ENCODE measurements around the gene ZNF518B.
"Not testable (repeated sequence)": the region's sequence is repeated elsewhere in the genome, so short reads cannot be mapped to it uniquely, and the experiment has no call there.

Gene ZNF518B

DNA sequence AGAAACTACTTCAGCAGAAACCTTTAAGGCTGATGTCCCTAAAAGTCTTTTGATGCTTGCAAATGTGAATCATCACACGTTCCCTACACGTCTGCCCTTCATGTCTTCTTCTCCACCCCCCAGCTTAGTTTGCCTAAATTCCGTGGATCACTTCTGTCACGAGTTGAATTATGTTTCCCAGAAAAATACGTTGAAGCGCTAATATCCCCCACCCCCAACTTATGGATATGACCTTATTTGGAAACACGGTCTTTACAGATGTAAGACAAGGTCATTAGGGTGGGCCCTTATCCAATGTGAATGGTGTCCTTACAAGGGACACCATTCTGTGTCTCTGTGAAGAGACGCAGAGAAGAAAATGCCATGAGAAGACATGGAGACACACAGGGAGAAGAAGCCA, 2.1 kb upstream of the ZNF518B start:
- in situ Hi-C loops (cut with HindIII; ENCODE audit: low sequenced_read_pairs): no loop called here

DNA sequence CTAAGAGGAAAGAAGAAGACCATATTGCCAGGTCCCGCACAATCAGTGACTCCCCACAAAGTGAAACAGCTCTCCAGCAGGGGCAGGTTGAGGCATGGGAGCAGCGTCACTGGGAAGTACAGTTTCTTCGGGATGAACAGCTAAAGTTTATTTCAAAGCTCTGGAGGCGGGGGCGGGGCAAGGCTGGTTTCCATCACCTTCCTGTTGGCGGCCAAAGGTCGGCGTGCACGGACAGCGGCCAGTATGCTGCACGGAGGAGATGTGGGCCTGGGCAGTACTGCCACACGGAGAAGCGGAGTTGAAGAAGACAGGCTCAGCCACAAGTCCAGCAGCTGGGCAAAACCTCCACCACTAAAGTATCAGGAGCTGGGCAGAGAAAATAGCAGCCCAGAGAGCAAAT, 951 bp upstream of the ZNF518B start:
- in situ Hi-C loops (cut with HindIII; ENCODE audit: low sequenced_read_pairs): no loop called here

DNA sequence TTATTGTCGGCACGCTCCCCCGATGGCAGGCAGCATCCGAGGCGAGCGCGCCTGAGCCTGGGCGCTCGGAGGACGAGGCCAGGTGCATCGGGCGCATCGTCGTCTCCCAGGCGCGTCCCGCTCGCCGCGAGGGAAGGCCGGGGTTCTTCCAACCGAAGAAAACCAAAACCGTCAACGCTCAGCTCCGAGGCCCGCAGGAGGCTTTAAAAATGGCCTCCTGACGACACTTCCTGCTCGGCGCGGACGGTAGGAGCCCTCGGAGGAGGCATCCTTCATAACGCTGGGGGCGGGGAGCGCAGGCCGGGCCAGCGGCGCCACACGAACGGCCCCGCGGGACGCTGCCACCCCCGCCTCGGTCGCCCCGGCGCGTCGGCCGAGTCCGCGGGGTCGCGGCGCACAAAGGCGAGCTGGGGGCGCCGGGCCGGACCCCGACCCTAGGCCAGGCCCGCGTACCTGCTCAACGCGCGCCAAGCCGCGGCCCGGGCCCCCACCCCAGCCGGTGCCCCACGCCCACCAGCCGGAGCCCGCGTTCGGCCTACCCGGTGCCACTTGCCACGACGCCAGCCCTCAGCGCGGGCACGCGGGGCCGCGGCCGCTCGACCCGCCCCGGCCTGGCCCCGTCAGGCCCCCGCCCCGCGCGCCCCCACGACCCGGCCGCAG, 501 bp downstream of the ZNF518B start:
- in situ Hi-C loops (cut with HindIII; ENCODE audit: low sequenced_read_pairs): no loop called here

DNA sequence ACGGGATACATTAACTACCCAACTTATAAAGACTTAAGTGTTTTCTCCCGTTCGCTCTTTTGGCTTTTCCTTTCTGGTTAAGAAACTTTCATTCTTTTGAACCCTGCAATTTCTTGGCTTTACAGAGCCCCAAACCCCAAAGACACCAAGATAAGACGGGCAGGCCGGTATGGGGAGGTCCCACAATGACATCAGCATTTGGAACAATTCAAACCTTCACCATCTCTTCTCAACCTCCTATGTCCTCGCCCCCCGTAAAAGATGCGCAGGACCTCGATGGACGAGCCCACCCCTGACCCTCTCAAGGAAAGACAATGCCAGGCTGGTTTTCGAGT, 999 bp downstream of the ZNF518B start:
- in situ Hi-C loops (cut with HindIII; ENCODE audit: low sequenced_read_pairs): no loop called here

DNA sequence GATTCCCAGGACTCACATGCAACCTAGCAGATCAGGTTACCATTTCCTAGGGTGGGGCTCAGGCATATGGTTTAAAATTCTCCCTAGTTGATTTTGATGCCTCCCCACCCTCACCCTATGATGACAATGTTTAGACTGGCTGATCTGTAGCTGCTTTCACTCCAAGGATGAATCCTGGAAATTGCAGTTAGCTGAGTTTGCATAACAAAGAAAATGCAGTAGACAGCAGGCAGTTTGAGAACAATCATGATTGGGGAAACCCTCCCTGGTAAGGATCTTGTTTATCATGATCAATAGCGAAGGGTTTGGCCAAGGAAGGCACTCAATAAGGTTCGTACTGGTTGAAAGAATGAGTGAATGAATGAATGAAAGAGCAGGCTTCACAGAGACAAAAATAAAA, 2.1 kb downstream of the ZNF518B start:
- in situ Hi-C loops (cut with HindIII; ENCODE audit: low sequenced_read_pairs): no loop called here

DNA sequence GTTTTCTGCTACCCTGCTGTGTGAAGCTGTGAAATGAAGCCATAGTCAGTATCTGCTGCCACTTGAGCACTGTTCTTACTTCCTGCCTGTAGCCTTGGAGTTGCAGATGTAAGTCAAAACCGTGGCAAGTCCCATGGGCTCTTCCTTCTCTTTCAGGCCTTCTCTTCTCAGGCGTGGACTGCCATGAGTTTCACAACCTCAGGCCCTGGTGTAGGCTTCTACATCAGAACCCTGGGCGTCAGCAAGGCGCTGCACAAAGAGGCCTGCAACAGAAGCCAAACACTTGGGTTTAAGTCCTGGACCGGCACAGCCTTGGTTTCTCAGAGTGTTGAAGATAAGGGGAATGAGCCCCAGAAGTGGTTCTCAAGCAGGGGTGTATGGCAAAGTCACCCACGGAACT, 2.5 kb downstream of the ZNF518B start:
- in situ Hi-C loops (cut with HindIII; ENCODE audit: low sequenced_read_pairs): no loop called here

DNA sequence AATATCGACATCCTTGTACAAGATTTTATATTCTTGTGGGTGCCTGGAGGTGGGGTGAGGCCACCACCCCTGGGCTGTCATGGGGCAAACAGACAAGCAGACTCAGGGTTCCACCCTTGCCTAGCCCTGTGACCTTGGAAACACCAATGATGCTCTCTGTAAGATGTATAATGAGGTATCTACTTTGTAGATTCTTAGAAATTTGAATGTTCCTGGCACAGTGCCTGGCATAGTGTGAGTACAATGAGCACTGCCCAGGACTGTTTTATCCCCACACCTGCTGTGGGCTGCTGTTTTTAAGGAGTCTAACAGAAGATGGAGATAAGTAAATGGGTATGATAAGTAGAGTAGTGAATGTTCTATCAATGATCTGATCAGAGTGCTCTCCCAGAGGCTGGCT, 3.1 kb downstream of the ZNF518B start:
- in situ Hi-C loops (cut with HindIII; ENCODE audit: low sequenced_read_pairs): no loop called here

DNA sequence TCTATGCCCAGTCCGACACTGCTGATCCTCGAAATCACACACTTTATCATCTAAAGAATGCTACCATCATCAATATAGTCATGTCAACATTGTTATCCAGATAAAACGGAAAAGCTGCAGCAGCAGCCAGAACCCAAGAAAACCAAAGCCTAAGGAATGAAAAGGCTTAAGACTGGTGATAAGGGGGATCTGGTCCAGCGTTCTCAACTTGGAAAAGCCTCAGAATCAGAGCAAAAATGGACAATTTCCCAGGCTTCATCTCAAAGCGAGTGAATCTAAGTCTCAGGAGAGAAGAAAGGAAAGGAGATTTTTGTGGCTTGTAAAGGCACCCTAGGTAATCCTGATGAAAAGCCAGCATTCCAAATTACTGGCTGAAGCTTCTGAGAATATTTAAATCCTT, 8.2 kb downstream of the ZNF518B start:
- in situ Hi-C loops (cut with HindIII; ENCODE audit: low sequenced_read_pairs): no loop called here

DNA sequence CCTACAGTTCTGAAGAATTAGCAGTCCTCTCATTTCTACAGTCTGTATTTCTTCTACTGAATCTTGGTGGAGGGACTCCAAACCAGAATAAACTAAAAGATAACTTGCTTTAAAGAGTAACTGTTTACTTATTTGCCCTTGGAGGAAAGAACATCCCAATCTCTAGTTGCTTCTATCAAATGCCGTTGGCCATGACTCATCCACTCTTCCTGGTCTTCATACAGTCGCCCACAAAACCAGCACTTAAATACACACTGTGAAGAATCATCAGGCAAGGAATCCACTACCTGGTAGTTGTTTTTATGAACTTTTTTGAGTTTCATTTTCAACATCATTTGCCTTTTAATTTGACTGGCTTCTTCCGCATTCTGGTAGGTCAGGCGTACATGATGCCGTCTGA, 14.2 kb downstream of the ZNF518B start:
- in situ Hi-C loops (cut with HindIII; ENCODE audit: low sequenced_read_pairs): no loop called here

DNA sequence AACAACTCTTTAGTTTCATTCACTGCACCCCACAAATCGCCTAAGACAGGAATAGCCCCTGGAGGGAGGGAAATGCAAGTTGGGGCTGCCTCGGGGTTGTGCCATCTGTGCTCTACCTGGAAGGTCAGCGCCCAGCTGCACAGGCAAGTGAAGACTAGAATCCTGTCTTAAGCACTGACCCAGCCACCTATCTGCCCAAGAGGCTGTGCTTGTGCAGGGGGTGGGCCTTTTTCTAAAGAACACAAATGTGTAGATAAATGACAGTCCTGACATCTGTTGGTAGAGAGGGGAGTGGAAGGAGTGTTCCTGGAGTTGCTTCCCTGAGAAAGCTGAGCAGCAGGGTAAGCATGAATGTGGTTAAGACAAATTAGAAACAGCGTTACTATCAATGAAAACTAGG, 15.7 kb downstream of the ZNF518B start:
- in situ Hi-C loops (cut with HindIII; ENCODE audit: low sequenced_read_pairs): no loop called here

DNA sequence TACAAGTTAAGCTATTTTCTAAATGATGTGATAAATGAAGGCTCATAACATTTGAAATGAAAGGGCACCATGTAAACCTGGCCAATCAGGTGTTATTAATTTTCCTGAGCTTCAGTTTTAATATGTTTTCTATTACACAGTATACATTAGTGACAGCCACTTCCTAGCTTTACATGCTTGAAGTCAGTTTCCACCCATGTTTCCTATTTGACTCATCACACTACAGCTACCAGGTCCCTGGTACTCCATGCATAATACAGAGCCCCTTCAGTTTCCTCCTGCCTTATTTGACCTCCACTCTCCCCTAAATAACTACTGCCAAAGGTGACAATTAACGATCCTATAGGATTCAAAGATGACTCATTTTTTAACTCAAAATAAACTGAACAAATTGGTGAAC, 18.3 kb downstream of the ZNF518B start:
- in situ Hi-C loops (cut with HindIII; ENCODE audit: low sequenced_read_pairs): no loop called here

DNA sequence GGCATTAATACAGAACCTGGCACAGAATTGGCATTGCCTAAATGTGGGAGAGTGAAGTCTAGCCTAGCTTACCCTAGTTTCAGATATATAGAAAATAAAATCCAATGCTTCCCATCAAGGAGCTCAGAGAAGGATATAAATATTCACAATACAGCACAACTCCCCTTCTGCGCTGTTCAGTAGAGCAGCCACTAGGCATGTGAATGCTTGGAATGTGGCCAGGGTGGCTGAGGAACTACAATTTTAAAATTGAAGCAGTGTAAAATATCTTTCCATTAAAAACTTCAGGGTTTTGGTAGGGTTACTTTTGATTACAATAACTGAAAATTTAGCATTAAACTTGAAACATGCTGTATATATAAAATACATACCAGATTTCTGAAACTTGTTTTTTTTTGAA, 19.5 kb downstream of the ZNF518B start:
- in situ Hi-C loops (cut with HindIII; ENCODE audit: low sequenced_read_pairs): no loop called here

DNA sequence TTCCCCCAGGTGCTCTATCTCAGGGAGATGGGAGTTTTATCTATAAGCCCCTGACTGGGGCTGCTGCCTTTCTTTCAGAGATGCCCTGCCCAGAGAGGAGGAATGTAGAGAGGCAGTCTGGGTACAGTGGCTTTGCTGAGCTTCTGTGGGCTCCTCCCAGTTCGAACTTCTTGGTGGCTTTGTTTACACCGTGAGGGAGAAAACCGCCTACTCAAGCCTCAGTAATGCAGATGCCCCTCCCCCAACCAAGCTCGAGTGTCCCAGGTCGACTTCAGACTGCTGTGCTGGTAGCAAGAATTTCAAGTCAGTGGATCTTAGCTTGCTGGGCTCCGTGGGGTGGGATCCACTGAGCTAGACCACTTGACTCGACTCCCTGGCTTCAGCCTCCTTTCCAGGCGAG, 29.5 kb downstream of the ZNF518B start:
- in situ Hi-C loops (cut with HindIII; ENCODE audit: low sequenced_read_pairs): not testable (repeated sequence)

DNA sequence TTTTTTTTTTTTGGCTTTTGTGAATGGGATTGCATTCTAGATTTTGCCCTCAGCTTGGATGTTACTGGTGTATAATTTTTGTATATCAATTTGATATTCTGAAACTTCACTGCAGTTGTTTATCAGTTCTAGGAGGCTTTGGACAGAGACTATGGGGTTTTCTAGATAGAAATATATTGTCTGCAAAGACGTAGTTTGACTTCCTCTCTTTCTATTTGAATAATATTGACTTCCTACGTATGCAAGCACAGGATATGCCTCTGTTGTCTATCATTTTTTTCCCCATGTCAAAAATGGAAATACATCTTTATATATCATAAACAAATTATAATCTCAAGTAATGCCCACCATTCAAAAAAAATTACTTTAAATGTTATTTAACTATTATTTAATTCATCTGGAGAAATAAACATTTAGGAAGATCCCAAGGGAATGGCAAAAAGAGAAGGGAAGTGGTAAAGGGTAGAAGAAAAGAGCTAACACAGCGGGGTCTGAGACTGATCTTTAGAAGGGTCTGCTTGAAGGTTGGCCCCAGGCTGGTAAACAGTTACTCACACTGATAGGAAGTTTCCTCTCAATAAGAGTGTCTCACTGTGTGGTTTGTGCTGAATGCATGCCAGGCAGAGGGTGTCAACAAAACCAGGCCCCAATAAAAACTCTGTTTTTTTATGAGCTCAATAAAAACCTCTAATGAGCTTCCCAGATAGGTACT, 35.7 kb downstream of the ZNF518B start:
- in situ Hi-C loops (cut with HindIII; ENCODE audit: low sequenced_read_pairs): loop anchor here (25.0 kb wide), 1 partner anchor 259 kb away; no protein-coding TSS in a partner anchor

DNA sequence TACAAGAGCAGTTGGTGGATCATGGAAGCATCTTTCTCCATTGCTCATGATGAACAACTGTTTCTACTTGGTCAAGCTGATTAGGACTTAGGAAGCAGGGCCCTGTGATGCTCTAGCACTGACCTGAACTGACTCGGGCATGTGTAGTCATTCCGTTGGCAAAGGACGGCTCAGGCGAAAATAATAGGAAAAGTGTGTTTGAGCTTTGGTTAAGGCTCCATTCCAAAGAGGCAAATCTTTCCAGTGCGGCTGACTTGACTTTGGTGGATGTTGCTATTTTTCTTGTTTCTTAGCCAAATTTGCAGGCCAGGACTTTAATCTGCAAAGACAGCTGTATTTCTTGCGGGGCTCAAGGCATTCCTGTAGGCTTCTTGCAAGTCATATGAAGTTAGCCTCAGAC, 39.5 kb downstream of the ZNF518B start:
- in situ Hi-C loops (cut with HindIII; ENCODE audit: low sequenced_read_pairs): loop anchor here (25.0 kb wide), 1 partner anchor 255 kb away; no protein-coding TSS in a partner anchor

DNA sequence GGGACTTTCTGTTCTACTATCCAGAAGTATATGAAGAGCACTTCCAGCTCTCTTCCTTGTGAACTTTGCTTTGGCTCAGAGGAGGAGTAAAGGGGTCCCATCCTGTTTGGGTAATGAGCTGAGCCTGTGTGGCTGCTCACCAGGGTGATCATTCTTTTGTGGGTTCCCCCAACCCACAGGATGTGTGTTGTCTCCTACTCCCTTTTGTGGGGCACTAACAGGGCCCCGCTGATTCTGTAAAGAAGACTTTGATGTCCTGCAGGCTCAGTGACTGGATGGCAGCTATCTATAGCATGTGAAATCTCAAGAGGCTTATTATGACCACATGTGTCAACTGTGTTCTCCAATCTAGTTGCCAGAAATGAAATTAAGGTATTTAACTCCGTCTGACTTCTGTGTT, 40.8 kb downstream of the ZNF518B start:
- in situ Hi-C loops (cut with HindIII; ENCODE audit: low sequenced_read_pairs): loop anchor here (25.0 kb wide), 1 partner anchor 254 kb away; no protein-coding TSS in a partner anchor

DNA sequence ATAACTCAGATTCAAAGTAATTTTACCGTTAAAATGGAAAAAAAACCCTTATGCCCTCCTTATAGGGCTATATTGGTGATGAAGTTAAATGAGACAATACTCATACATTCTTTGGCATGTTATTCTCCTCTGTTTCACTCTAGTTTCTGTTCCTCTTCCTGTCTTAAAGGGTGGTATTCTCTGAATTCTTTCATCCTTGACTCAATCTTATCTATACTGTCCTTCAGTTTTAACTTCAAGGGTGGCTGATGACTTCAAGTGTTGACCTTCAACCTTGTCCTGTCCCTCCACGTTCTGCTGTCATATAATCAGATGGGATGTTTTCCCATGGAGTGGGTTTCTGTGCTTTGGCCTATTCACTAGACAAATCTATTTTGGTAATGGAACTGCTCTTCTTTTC, 44.0 kb downstream of the ZNF518B start:
- in situ Hi-C loops (cut with HindIII; ENCODE audit: low sequenced_read_pairs): loop anchor here (25.0 kb wide), 1 partner anchor 251 kb away; no protein-coding TSS in a partner anchor

DNA sequence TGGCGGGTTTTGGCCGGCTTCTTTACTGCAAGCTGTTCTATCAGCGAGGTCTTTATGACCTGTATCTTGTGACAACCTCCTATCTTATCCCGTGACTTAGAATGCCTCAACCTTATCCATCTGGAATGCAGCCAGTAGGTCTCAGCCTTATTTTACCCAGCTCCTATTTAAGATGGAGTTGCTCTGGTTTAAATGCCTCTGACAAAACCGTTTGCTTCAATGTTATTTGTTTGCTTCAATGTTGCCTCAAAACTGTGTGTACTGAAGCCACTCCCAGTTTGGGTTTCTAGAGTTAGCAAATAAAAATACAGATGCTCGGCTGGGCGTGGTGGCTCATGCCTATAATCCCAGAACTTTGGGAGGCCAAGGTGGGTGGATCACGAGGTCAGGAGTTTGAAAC, 51.6 kb downstream of the ZNF518B start:
- in situ Hi-C loops (cut with HindIII; ENCODE audit: low sequenced_read_pairs): loop anchor here (25.0 kb wide), 1 partner anchor 243 kb away; no protein-coding TSS in a partner anchor

DNA sequence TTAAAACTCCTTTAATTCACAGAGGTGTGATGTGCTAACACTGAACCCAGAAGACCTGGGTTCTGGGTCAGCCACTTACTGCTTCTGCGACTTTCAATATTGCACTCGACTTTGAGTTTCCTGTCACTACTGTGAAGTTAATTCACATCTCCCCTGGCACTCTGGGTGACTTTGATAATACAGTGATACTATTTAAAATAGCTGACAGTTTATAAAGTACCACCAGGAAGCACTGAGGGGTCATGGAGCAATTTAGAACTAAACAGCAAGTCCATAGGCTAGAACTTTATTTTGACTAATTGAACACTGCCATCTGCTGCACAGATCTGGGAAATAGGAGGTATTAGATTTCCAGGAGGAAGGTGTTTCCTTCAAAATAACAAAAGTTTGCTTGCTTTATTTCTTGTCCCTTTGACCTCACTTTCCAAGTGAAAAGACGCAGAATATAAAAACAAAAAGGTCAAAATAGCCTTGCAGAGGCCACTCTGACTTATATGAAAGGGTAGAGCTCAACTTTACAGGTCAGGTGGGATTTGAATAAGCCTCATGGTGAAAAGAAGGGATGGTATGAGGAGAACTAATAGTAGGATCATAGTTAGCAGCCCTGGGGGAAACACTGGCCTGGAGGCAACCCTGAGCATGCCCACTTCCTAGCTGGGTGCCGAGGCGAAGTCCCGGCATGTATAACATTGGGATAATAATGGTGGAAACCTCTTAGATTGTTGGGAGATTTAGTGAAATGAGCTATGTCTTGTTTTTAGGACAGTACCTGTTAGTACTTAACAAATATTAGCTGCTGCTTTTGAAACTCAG, 53.4 kb downstream of the ZNF518B start:
- in situ Hi-C loops (cut with HindIII; ENCODE audit: low sequenced_read_pairs): loop anchor here (25.0 kb wide), 1 partner anchor 242 kb away; no protein-coding TSS in a partner anchor

DNA sequence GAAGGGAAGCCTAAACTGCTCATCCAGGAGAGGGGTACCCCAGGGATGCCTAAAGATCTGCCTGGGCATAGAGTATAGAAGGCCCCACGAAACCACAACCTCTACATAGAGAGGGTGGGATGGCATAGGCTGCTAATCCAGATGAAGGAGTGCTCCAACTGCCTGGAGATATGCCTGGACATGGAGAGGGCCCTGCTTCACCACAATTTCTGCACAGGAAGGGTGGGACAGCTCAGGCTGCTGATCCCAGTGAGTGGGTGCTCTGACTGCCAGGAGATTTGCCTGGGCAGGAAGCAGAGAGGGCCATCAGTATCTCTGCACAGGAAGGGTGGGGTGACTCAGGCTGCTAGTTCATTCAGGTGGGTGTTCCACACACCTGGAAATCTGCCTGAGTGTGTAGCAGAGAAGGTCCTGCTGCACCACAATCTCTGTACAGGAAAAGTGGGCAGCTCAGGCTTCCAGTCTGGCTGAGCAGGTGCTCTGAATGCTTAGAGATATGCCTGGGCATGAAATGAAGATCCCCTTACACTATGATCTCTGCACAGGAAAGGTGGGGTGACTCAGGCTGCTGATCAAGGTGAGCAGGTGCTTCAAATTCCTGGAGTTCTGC, 61.1 kb downstream of the ZNF518B start:
- in situ Hi-C loops (cut with HindIII; ENCODE audit: low sequenced_read_pairs): no loop called here
